Amniotic epithelial cell (primary cell): Measurements from ENCODE around the gene GABRB2.

Source experiments
- DNase-seq: peaks from one replicate; pipeline ENCODE4 v3.0.0-alpha.2; 2010; ENCODE audit warnings: low read depth

Gene GABRB2

GRCh38 chr5:161387121-161387520, 159.4 kb downstream of the GABRB2 start:
- DNase-seq = no peak

- no peak for DNase-seq
These were observed 161.5 kb downstream of the GABRB2 start for GRCh38 chr5:161385027-161385426.

- no peak for DNase-seq
These were observed 163.8 kb downstream of the GABRB2 start for GRCh38 chr5:161382685-161383084.

GRCh38 chr5:161380486-161380885, 166.0 kb downstream of the GABRB2 start:
- DNase-seq = no peak

GRCh38 chr5:161378701-161379100, 167.8 kb downstream of the GABRB2 start:
- no peak for DNase-seq

GRCh38 chr5:161376034-161376433, 170.5 kb downstream of the GABRB2 start:
- no peak for DNase-seq

- no peak for DNase-seq
These were observed 173.2 kb downstream of the GABRB2 start for GRCh38 chr5:161373345-161373707.

- no peak for DNase-seq
These were observed 173.7 kb downstream of the GABRB2 start for GRCh38 chr5:161372682-161373344.

GRCh38 chr5:161369022-161369421, 177.5 kb downstream of the GABRB2 start:
- no peak for DNase-seq

GRCh38 chr5:161358446-161358845, 188.1 kb downstream of the GABRB2 start:
- no peak for DNase-seq

- DNase-seq = no peak
These were observed 202.3 kb downstream of the GABRB2 start for GRCh38 chr5:161344234-161344633.

GRCh38 chr5:161342886-161343285, 203.6 kb downstream of the GABRB2 start:
- DNase-seq = no peak

- DNase-seq = no peak
These were observed 206.5 kb downstream of the GABRB2 start for GRCh38 chr5:161340012-161340411.

GRCh38 chr5:161333194-161333880, 213.2 kb downstream of the GABRB2 start:
- DNase-seq = no peak

- no peak for DNase-seq
These were observed 214.2 kb downstream of the GABRB2 start for GRCh38 chr5:161332343-161332742.

GRCh38 chr5:161314033-161314432, 232.5 kb downstream of the GABRB2 start:
- DNase-seq = no peak

- DNase-seq = no peak
These were observed 233.6 kb downstream of the GABRB2 start for GRCh38 chr5:161312882-161313281.

- no peak for DNase-seq
These were observed 234.6 kb downstream of the GABRB2 start for GRCh38 chr5:161311965-161312364.

GRCh38 chr5:161311146-161311708, 235.3 kb downstream of the GABRB2 start:
- no peak for DNase-seq

GRCh38 chr5:161306351-161306995, 240.1 kb downstream of the GABRB2 start:
- no peak for DNase-seq

GRCh38 chr5:161305601-161306000, 240.9 kb downstream of the GABRB2 start:
- DNase-seq = no peak

GRCh38 chr5:161302559-161302958, 244.0 kb downstream of the GABRB2 start:
- no peak for DNase-seq

GRCh38 chr5:161301586-161301985, 244.9 kb downstream of the GABRB2 start:
- DNase-seq = no peak
